ENCODE results near the gene VAX1.

GRCh38 chr10:117130862-117131375 is 7.2 kb downstream of the VAX1 start:
- TF ChIP-seq RAD21 (IDR thresholded peaks at IDR 0.05; ENCODE audit: low read depth) (no peak), JUND (IDR thresholded peaks at IDR 0.05) (no peak), SRF (IDR thresholded peaks at IDR 0.05; ENCODE audit: low read depth) (no peak), ZNF274 (IDR thresholded peaks at IDR 0.05; ENCODE audit: low read depth, low read length) (no peak), EZH2 (IDR thresholded peaks at IDR 0.05) (no peak), POLR2AphosphoS5 (IDR thresholded peaks at IDR 0.05; ENCODE audit: low read depth, low read length) (no peak)
- TF ChIP-seq, protein P1, sequence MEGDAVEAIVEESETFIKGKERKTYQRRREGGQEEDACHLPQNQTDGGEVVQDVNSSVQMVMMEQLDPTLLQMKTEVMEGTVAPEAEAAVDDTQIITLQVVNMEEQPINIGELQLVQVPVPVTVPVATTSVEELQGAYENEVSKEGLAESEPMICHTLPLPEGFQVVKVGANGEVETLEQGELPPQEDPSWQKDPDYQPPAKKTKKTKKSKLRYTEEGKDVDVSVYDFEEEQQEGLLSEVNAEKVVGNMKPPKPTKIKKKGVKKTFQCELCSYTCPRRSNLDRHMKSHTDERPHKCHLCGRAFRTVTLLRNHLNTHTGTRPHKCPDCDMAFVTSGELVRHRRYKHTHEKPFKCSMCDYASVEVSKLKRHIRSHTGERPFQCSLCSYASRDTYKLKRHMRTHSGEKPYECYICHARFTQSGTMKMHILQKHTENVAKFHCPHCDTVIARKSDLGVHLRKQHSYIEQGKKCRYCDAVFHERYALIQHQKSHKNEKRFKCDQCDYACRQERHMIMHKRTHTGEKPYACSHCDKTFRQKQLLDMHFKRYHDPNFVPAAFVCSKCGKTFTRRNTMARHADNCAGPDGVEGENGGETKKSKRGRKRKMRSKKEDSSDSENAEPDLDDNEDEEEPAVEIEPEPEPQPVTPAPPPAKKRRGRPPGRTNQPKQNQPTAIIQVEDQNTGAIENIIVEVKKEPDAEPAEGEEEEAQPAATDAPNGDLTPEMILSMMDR (IDR thresholded peaks at IDR 0.05 in 2 of 3, conservative IDR thresholded peaks at IDR 0.05 in 1 of 3; ENCODE audit: borderline replicate concordance in 1 of 3, insufficient read depth in 1 of 3, low read depth in 2 of 3, low read length in 2 of 3) = no peak

All from HCT116 (cell line).